Tibial nerve (tissue), 4 donors: ENCODE results near the gene SORCS2. TPM values are rescaled to one million over a fixed set of nuclear protein-coding genes. Genes with fewer than 3 reads are reported as not detected.

Experiments used
- DNase-seq, 2 donors: peaks; one replicate each; pipeline ENCODE4 v3.0.0-alpha.2; 2019; ENCODE audit warnings: low spot score in 2 of 2
- H3K27ac ChIP-seq, 4 donors: fragments of 200-600 bp; sonication (generic) in 3 of 4; one replicate each; pipeline ENCODE4 v1.5.1; 2017 to 2019; ENCODE audit warnings: mild to moderate bottlenecking in 1 of 4
- H3K27me3 ChIP-seq, 2 donors: fragments of 200-600 bp; sonication (generic) in 1 of 2; one replicate each; pipeline versions ENCODE4 v1.5.1 to v1.6.0; 2017 to 2019
- H3K36me3 ChIP-seq, 3 donors: fragments of 200-600 bp; sonication (generic); one replicate each; pipeline ENCODE4 v1.5.1; 2018 to 2019
- H3K4me1 ChIP-seq, 4 donors: fragments of 200-600 bp; sonication (generic) in 3 of 4; one replicate each; pipeline ENCODE4 v1.5.1; 2017 to 2019
- H3K4me3 ChIP-seq, 4 donors: fragments of 200-600 bp; sonication (generic) in 3 of 4; one replicate each; pipeline ENCODE4 v1.5.1; 2017 to 2019; ENCODE audit warnings: mild to moderate bottlenecking in 1 of 4, moderate library complexity in 1 of 4
- H3K9me3 ChIP-seq, 4 donors: fragments of 200-600 bp; sonication (generic) in 3 of 4; one replicate each; pipeline ENCODE4 v1.5.1; 2017 to 2019
- EP300 ChIP-seq, 2 donors: sonication (generic); formaldehyde crosslinking; IDR thresholded peaks; one replicate each; pipeline ENCODE4 v1.6.1; 2017; ENCODE audit warnings: antibody characterized with exemption in 2 of 2, mild to moderate bottlenecking in 1 of 2
- POLR2A ChIP-seq, 2 donors: fragments of 450-650 bp; IDR thresholded peaks; one replicate each; pipeline ENCODE4 v1.6.1; 2017; ENCODE audit warnings: antibody characterized with exemption in 2 of 2, mild to moderate bottlenecking in 2 of 2, moderate library complexity in 2 of 2
- WGBS, 2 donors: methylation state at CpG; one replicate each; pipeline ENCODE4 v1.1.5; 2018; 5-methylcytosine and 5-hydroxymethylcytosine counted together
- total RNA-seq, 4 donors: library from RNA; depleted of rRNA; stranded (reverse); fragments of >200 nt; gene quantifications; one replicate each; pipeline ENCODE4 v1.1.0, GENCODE V29; 2016
- TF ChIP-seq, protein P1 (sequence below), 5 experiments: fragments of 200-600 bp in 3 of 5; fragments of 450-650 bp in 2 of 5; sonication (generic) in 3 of 5; IDR thresholded peaks; one replicate each; pipeline ENCODE4 v1.5.1; 2016 to 2019; ENCODE audit warnings: antibody characterized with exemption in 5 of 5, mild to moderate bottlenecking in 3 of 5, moderate library complexity in 2 of 5

Gene SORCS2
- total RNA-seq, 4 donors from 2014 or later: 15.6 to 48.9 (median 38.3) TPM

DNA sequence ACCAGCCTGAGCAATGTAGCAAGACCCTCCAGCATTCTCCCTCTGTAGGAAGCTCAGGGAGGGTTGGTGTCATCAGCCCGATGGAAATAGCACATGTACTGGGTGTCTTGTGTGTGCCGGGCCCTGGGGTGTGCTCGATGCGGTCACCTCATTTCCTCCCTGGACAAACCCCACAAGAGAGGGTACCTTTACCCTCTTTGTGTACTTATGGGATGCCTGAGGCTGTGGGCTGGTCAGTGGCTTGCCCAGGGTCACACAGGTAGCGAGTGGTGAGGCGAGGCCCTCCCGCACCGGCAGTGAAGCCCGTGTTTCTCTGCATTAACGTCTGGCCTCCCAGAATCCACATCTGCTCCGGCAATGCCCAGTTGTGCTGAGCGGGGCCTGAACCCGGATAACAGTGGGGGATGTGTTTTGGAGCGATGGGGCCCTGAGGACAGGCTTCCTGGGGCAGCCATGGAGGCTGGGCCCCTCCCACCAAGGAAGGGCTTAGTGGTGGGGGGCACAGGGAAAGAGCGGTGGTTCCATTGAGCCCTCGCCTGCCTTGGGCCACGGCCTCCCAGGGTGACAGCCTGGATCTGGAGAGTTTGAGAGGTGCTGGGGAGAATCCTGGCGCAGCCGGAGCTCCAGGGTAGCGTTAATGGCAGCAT is 234.3 kb downstream of the SORCS2 start:
- peak overlapping the region in 1 of 4 donors; percentile 20 for H3K27ac ChIP-seq
- 76 to 92% methylated on average over 19 to 20 of the region's 20 CpGs for WGBS, 2 donors
- H3K27me3 ChIP-seq: no peaks in the 10 kb centered on the region
- H3K4me3 ChIP-seq: no peak overlapping the region
- TF ChIP-seq POLR2A (IDR thresholded peaks at IDR 0.05) (no peak), EP300 (IDR thresholded peaks at IDR 0.05) (no peak)
- TF ChIP-seq, protein P1, sequence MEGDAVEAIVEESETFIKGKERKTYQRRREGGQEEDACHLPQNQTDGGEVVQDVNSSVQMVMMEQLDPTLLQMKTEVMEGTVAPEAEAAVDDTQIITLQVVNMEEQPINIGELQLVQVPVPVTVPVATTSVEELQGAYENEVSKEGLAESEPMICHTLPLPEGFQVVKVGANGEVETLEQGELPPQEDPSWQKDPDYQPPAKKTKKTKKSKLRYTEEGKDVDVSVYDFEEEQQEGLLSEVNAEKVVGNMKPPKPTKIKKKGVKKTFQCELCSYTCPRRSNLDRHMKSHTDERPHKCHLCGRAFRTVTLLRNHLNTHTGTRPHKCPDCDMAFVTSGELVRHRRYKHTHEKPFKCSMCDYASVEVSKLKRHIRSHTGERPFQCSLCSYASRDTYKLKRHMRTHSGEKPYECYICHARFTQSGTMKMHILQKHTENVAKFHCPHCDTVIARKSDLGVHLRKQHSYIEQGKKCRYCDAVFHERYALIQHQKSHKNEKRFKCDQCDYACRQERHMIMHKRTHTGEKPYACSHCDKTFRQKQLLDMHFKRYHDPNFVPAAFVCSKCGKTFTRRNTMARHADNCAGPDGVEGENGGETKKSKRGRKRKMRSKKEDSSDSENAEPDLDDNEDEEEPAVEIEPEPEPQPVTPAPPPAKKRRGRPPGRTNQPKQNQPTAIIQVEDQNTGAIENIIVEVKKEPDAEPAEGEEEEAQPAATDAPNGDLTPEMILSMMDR (IDR thresholded peaks at IDR 0.05): no peak
- DNase-seq: no peak
- peaks cover 0 to 40% (median 0%) of the 10 kb centered on the region in 4 donors for H3K4me1 ChIP-seq
- H3K36me3 ChIP-seq: no peaks in the 10 kb centered on the region
- H3K9me3 ChIP-seq: no peaks in the 10 kb centered on the region

DNA sequence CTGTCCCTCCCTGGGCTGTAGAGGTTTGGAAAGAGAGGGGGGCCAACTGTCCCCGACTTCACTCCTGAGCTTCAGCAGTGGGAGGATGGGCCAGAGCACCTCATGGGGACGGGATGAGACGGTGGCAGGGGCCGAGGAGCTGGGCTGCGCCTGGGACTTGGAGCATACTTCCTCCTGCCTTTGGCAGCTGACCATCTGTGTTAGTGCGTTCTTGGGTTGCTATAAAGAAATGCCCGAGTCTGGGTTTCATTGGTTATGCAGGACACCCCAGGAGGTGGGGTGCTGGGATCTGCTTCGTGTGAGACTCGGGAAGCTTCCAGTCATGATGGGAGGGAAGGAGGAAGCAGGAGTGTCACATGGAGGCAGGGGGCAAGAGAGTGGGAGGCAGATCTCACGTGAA is 235.0 kb downstream of the SORCS2 start:
- no peak for DNase-seq
- TF ChIP-seq EP300 (IDR thresholded peaks at IDR 0.05) (no peak), POLR2A (IDR thresholded peaks at IDR 0.05) (no peak)
- TF ChIP-seq, protein P1 (IDR thresholded peaks at IDR 0.05): no peak
- Histone ChIP-seq H3K9me3 (no peaks in the 10 kb centered on the region), H3K27ac (no peak overlapping the region), H3K4me3 (no peak overlapping the region), H3K36me3 (no peaks in the 10 kb centered on the region), H3K27me3 (no peaks in the 10 kb centered on the region), H3K4me1 (peaks cover 0 to 40% (median 0%) of the 10 kb centered on the region in 4 donors)
- 53 to 60% methylated on average over 10 of the region's 10 CpGs for WGBS, 2 donors

DNA sequence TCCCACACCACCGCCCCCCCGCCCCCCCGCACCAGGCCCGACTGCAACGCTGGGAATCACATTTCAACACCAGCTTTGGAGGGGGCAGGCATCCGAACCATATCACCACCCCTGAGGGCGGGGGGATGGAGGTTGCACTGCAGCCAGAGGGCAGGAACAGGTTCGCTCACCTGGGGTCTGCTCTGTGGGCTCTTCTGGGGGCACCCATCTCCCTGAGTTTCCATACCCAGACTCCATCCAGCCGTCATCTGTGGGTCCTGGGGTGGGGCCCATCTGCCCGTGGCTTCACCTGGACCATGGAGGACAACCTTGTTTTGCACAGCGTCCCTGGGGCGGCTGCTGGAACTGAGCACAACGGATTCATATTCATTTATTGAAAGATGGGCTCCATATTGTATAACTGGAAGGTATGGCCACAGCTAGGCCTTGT is 235.5 kb downstream of the SORCS2 start:
- WGBS, 2 donors: 80 to 91% methylated on average over 6 to 9 of the region's 13 CpGs
- Histone ChIP-seq H3K36me3 (no peaks in the 10 kb centered on the region), H3K4me3 (no peak overlapping the region), H3K27me3 (no peaks in the 10 kb centered on the region), H3K4me1 (peaks cover 0 to 40% (median 0%) of the 10 kb centered on the region in 4 donors), H3K27ac (no peak overlapping the region), H3K9me3 (no peaks in the 10 kb centered on the region)
- TF ChIP-seq POLR2A (IDR thresholded peaks at IDR 0.05): no peak
- TF ChIP-seq, protein P1 (IDR thresholded peaks at IDR 0.05): no peak
- TF ChIP-seq EP300 (IDR thresholded peaks at IDR 0.05): no peak
- DNase-seq: no peak

DNA sequence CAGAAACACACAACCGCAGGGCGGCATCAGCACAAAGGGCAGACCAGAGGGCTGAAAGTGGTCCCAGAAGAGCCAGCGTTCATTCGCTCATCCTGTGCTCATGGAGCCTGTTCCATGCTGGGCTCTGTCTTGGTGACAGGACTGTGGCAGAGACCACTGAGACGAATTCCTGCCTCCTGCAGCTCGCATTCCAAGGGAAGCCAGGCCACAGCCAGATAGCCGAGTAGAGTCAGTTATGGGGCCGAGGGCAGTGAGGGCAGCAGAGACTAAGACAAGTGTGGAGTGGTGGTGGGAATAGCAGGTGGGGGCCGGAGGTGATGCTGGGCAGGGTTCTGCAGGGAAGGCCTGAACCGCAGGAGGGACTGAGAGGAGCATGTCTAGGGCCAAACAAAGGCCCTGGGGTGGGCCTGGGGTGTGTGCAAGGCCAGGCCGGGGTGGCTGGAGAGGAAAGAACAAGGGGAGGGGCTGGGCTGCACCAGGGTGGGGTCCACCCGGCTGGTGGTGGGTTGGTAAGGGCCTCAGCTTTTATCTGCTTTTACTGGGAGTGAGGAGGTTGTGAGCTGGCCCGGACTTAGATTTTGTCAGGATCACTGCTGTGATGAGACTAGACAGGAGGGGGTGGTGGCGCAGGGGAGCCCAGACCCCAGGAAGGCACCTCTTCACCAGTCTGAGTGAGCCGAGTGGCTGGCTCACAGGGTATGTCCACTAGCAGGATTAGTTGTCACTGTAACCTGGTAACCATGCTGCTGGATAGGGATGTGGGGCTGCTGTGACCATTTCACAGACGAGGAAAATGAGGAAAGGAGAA is 236.1 kb downstream of the SORCS2 start:
- no peak overlapping the region for H3K27ac ChIP-seq
- no peaks in the 10 kb centered on the region for H3K9me3 ChIP-seq
- H3K4me3 ChIP-seq: no peak overlapping the region
- H3K4me1 ChIP-seq: peaks cover 0 to 36% (median 0%) of the 10 kb centered on the region in 4 donors
- TF ChIP-seq POLR2A (IDR thresholded peaks at IDR 0.05) (no peak), EP300 (IDR thresholded peaks at IDR 0.05) (no peak)
- TF ChIP-seq, protein P1 (IDR thresholded peaks at IDR 0.05): no peak
- 76 to 77% methylated on average over 16 of the region's 16 CpGs for WGBS, 2 donors
- peak in 1 of 2 donors; percentile 6 for DNase-seq
- H3K36me3 ChIP-seq: no peaks in the 10 kb centered on the region
- no peaks in the 10 kb centered on the region for H3K27me3 ChIP-seq

DNA sequence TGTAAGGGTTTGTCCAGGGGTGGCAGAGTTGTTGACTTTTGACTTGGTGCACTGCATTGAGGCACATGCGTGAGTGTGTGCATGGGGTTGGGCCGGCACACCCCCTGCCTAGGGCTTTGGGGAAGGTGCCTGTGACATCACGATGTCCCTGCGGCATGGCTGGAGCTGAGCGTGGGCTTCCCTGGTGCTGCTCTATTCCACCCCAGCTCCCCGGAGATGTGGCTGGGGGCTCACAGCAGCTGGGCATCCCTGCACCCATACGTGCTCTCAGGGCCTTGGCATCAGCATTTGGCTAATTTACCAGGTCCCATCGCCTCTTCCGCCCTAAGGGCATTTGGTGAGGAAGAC is 236.7 kb downstream of the SORCS2 start:
- Histone ChIP-seq H3K27me3 (no peaks in the 10 kb centered on the region), H3K4me3 (no peak overlapping the region), H3K27ac (no peak overlapping the region), H3K4me1 (peaks cover 0 to 36% (median 0%) of the 10 kb centered on the region in 4 donors), H3K36me3 (no peaks in the 10 kb centered on the region), H3K9me3 (no peaks in the 10 kb centered on the region)
- no peak for TF ChIP-seq POLR2A (IDR thresholded peaks at IDR 0.05)
- no peak for TF ChIP-seq EP300 (IDR thresholded peaks at IDR 0.05)
- TF ChIP-seq, protein P1 (IDR thresholded peaks at IDR 0.05): no peak
- peak in 1 of 2 donors; percentile 7 for DNase-seq
- 88% methylated on average over 7 to 9 of the region's 9 CpGs for WGBS, 2 donors
